ENCODE measurements around the gene MLLT11. TPM values are rescaled to one million over a fixed set of nuclear protein-coding genes. Genes with fewer than 3 reads are reported as not detected.

The MLLT11 gene
- total RNA-seq, 3 donors from 2014 or later = 0.09 to 5.4 (median 0.65) TPM

GRCh38 chr1:151113877-151114276, 53.7 kb downstream of the MLLT11 start:
- no peaks in the 10 kb centered on the region for H3K4me1 ChIP-seq (ENCODE audit: low read depth)
- ATAC-seq = no peak
- TF ChIP-seq CTCF (IDR thresholded peaks at IDR 0.05) = no peak
- intact Hi-C loops (cut with DNase I, micrococcal nuclease) = no loop called here
- no peak for DNase-seq
- H3K4me3 ChIP-seq = no peak overlapping the region
- H3K9me3 ChIP-seq = no peaks in the 10 kb centered on the region
- peaks cover 4% of the 10 kb centered on the region for H3K36me3 ChIP-seq (ENCODE audit: low read depth)

Other genes with a start within 250 kb of the MLLT11 start
- gene ARNT, start 183.8 kb upstream of the MLLT11 start, total RNA-seq = 10 to 100 TPM; 42.1 to 54.6 (median 42.7) TPM
- not detected for gene CTXND2, start 173.3 kb upstream of the MLLT11 start, total RNA-seq
- gene SETDB1, start 134.0 kb upstream of the MLLT11 start, total RNA-seq = 10 to 100 TPM; 35.4 to 49.4 (median 42.8) TPM
- gene CERS2, start 85.6 kb upstream of the MLLT11 start, total RNA-seq = 100 to 1,000 TPM; 142 to 209 (median 186) TPM
- gene ANXA9, start 78.1 kb upstream of the MLLT11 start, total RNA-seq = not detected
- gene MINDY1, start 53.5 kb upstream of the MLLT11 start, total RNA-seq = 10 to 100 TPM; 44.5 to 52.0 (median 51.8) TPM
- gene PRUNE1, start 51.9 kb upstream of the MLLT11 start, total RNA-seq = 10 to 100 TPM; 21.3 to 27.5 (median 23.3) TPM
- 1 to 10 TPM in 1 of 3 donors, under 1 TPM in 2; 0.41 to 1.1 (median 0.63) TPM for gene BNIPL, start 23.8 kb upstream of the MLLT11 start, total RNA-seq
- gene C1orf56, start 12.6 kb upstream of the MLLT11 start, total RNA-seq = 1 to 10 TPM; 1.3 to 4.0 (median 1.3) TPM
- 10 to 100 TPM; 69.2 to 78.5 (median 73.5) TPM for gene CDC42SE1, start 775 bp upstream of the MLLT11 start, total RNA-seq
- 10 to 100 TPM; 15.1 to 18.7 (median 18.6) TPM for gene GABPB2, start 10.4 kb downstream of the MLLT11 start, total RNA-seq
- gene SEMA6C, start 86.2 kb downstream of the MLLT11 start, total RNA-seq = 1 to 10 TPM; 1.9 to 9.3 (median 4.3) TPM
- gene TNFAIP8L2, start 96.3 kb downstream of the MLLT11 start, total RNA-seq = 1 to 10 TPM; 1.3 to 2.8 (median 2.5) TPM
- gene LYSMD1, start 105.5 kb downstream of the MLLT11 start, total RNA-seq = 10 to 100 TPM in 2 of 3 donors, 1 to 10 TPM in 1; 7.6 to 14.0 (median 10.0) TPM
- gene SCNM1, start 105.7 kb downstream of the MLLT11 start, total RNA-seq = 10 to 100 TPM; 27.9 to 37.8 (median 28.1) TPM
- 1 to 10 TPM in 2 of 3 donors, not detected in 1; 1.0 to 2.5 TPM for gene TMOD4, start 115.6 kb downstream of the MLLT11 start, total RNA-seq
- gene VPS72, start 129.8 kb downstream of the MLLT11 start, total RNA-seq = 10 to 100 TPM; 32.1 to 56.5 (median 35.3) TPM
- 10 to 100 TPM; 38.4 to 47.5 (median 39.2) TPM for gene PIP5K1A, start 138.2 kb downstream of the MLLT11 start, total RNA-seq
- 100 to 1,000 TPM in 1 of 3 donors, 10 to 100 TPM in 2; 90.2 to 150 (median 95.1) TPM for gene PSMD4, start 194.3 kb downstream of the MLLT11 start, total RNA-seq
- gene ZNF687, start 221.9 kb downstream of the MLLT11 start, total RNA-seq = 10 to 100 TPM; 22.6 to 31.8 (median 29.7) TPM